GM10847 (cell line): Measurements from ENCODE around the gene KRAS.
A peak's percentile ranks its signal among the peaks of the same experiment; 100 is the strongest.

Source experiments
- POLR2A ChIP-seq: IDR thresholded peaks from 2 replicates; pipeline ENCODE4 v1.6.1; 2011; ENCODE audit not compliant: insufficient read length; ENCODE audit errors: extremely low read depth

The KRAS gene

DNA sequence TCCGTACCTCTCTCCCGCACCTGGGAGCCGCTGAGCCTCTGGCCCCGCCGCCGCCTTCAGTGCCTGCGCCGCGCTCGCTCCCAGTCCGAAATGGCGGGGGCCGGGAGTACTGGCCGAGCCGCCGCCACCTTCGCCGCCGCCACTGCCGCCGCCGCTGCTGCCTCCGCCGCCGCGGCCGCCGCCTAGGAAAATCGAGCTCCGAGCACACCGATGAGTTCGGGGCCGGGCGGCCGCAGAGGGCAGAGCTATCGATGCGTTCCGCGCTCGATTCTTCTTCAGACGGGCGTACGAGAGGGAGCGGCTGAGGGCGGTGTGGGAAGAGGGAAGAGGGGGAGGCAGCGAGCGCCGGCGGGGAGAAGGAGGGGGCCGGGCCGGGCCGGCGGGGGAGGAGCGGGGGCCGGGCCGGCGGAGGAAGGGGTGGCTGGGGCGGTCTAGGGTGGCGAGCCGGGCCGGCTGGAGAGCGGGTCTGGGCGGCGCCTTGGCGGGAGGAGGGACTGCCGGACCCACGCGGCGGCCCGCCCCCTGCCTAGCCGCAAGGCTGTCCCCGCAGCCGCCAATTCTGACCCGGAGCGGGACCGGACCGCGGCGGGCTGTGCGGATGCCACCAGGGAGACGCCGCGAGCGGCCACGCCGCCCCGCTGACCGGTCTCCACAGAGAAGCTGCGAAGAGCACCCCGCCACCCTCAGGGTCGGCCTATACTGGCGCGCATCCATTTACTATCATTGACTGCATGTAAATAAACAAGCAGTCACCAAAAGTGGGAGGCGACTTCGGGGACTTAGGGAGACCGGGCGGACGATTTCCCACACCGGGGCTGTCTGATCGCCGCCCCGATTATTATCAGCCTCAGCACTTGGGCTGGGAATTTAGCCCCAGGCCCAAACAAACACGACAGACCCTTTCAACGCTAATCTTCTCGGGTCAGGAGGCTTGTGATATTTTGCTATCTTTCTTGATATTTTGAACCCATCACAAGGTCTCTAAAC, at the start of gene KRAS:
Gene KRAS (minus strand): TSS at position 186 of the 987 bp plus-strand sequence.
- TF ChIP-seq POLR2A = peak; percentile 50

DNA sequence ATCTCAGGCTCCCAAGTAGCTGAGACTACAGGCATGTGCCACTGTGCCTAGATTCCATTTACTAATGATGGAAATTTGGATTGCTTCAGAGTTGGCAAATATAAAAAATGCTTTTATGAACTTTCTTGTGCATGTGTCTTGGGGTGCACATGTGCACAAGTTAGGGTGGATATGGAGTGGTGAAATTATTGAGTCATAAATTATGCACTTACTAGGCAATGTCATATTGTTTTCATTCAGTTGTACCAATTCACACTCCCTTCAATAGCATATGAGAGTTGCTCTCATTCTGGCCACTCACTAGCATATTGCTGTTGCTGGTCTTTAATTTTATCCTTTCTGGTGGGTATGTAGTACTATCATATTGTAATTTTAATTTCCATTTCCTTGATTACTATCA, 45.7 kb upstream of the KRAS start:
- no peak for TF ChIP-seq POLR2A

DNA sequence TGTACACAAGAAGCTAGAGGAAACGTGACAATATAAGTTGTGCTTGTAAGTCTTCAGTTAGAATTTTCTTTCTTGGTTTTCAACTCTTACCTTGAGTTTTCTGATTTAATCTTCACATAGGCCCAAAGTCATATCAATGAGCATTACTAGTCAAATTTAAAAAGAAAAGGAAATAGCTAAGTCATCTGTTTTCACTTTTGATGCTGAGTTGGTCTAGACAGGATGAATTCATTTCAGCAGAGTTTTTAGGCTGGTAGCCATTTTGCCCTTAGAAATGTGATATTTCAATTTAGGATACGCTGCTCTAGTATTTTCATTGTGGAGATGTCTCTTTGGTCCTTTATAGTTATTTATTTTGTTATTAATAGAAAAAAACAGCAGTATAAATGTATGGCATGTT, 44.6 kb upstream of the KRAS start:
- no peak for TF ChIP-seq POLR2A

DNA sequence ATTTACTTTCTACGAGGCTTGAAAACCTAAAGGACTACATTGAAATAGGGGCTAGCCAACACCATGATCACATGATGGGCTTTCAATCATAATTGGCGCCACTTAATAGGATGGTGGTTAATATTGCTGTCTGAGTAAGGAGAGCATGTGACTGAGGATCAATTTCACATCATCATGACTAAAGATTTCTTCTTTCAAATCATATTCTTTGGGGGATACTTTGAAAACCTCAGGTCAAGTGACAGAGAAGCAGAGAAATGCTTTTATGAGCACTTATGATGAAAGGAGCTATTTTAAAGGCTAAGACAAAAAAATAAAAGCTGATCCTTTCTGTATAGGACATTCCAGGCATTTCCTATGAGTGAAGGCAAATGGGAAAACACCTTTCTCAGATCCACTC, 42.9 kb upstream of the KRAS start:
- TF ChIP-seq POLR2A = no peak

DNA sequence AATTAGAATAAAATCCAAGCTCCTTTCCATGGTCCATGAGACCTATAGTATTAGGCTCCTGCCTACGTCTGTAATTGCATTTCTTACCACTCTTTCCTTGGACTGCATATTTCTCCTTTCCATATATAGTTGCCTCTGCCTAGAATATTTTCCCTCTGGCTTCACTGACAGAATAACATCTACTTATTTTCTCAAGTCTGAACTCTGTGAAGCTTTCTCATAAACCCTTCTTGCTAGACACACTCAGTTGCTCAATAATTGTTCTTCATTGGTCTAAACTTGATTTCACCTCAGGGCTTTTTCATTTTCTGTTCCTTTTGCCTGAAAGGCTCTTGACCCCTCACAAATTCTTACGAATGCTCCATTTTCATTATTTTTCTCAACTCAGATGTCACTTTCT, 36.9 kb upstream of the KRAS start:
- TF ChIP-seq POLR2A = no peak

DNA sequence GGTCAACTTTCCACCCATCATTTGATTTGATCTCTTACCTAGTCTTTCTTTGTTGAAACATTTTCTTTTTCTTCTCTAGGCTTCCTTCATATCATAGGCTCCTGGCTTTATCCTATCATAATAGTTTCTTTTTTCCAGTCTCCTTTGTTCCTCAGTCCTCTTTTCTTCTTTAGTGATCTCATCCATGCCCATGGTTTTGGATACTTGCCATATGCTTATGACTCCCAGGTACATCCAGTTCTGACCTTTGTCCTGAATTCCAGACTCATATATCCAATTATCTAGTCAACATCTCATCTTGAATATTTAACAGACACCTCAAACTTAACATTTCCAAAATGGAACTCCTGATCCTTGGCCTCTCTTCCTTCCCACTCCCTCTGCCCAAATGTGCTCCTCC, 36.1 kb upstream of the KRAS start:
- TF ChIP-seq POLR2A = no peak

DNA sequence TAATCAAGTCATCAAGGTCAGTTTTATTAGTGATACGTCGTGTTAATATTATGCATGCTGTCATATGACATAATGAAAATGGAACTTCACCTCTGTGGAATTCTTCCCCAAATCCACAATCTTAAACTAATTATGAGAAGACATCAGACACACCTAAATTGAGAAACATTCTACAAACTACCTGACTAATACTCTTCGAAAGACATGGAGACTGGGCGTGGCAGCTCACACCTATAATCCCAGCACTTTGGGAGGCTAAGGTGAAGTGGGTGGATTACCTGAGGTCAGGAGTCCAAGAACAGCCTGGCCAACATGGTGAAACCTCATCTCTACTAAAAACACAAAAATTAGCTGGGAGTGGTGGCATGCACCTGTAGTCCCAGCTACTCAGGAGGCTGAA, 33.3 kb upstream of the KRAS start:
- TF ChIP-seq POLR2A = no peak

DNA sequence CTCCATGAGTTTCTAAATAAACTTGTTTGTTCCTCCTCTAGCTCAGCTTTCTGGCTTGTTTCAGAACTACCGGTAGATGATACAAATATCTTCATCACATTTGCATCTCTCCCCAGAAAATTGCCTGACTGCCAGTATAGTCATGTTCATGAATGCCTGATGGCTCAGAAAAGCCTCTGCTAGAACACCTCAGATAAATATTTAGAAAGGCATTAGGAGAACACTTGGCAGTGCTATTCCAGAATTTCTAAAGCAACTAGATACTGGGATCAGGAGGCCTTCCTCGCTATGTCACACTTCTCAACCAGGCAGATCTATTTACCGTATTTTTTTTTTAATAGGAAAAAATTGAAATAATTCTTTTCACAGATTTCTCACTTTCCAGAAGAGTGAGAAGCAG, 32.3 kb upstream of the KRAS start:
- TF ChIP-seq POLR2A = no peak

DNA sequence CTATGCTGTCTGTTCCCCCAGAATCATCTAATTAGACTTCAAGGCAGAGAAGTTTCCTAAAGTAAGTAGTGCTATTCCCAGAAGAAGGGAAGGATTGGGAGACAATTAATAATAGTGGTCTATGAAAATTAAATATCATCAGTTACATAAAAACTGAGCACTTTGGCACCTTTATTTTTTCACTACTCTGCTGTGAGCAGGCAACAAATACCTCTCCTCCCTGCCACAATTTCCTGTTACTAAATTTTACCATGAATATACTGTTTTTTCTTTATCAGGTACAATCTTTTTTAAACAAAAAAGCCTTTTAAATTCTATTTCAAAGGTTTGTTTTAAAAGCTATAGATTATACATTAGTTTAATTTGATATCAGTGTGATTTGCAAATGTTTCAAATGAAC, 29.4 kb upstream of the KRAS start:
- TF ChIP-seq POLR2A = no peak

DNA sequence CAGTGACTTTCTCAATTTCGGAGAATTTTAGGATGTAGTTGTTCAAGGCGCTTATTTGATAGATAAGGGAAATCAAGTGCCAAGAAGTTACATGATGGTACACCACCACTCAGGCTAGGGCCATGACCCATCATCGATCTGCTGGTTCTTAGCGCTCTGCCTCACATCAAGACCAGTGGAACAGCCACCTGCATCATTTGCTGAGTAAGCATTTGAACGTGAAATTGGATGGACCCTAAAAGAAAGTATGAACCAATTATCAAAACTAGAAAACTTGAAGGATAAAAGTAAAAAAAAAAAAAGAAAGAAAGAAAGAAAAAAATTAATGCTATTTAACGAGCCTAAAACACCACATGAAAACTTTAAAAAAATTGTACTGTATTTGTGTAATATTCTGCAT, 27.5 kb upstream of the KRAS start:
- TF ChIP-seq POLR2A = no peak

DNA sequence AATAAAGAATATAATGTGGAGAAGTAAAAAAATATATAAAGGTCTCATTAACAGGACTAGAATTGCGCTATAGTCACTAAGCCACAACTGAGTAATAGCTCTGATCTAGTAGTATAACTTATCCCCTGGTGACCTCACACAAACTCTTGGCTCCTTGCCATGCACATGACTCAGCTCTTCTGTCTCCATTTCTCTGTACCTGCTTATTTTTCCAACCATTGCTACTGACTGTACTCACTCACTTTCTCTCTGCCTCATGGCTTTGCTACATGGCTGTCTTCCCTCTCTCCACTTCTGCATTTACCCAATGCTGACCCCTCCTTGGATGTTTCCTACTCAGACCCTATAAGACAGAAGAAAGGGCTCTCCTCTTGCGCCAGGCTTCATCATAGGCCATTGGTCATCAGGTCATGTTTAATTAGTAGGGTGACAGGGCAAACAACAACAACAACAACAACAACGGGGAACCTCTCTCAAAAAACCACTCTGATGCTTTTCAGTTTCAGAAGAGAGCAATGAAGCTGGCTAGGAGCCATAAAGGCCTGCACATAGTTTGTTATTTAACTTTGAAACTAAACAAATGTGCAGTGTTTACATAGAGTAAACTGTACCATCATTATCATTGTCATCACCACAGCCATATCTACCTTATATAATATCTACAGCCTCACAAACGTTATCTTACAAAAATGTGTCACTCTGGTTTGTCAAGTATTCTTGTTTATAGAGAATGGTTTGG, 25.6 kb upstream of the KRAS start:
- TF ChIP-seq POLR2A = no peak

DNA sequence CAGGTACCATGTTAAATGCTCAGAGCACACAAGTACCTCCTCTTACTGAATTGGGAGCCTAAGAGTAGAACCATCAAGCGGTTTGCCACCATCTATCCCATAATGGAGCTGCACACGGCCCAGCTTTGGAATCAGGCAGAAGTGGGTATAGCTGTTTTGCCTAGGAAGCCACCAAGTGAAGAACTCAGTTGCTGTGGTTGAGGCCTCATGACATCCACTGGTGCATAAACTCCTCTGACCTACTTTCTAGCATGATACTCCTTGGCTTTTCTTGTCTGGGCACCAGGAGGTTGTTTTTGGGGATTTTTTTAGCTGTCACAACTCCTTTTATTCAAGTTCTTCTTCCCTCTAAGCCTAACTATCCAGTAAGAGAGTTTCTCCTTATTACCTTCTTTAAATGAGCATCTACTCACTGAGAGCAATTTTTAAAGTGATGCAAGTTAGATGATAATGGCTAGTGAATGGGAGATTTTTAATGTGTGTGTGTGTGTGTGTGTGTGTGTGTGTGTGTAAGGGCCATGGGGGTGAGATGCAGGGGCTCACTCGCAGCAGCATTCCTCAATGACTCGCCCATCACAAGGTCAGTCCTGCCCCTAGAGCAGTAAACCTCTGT, 20.9 kb upstream of the KRAS start:
- no peak for TF ChIP-seq POLR2A

DNA sequence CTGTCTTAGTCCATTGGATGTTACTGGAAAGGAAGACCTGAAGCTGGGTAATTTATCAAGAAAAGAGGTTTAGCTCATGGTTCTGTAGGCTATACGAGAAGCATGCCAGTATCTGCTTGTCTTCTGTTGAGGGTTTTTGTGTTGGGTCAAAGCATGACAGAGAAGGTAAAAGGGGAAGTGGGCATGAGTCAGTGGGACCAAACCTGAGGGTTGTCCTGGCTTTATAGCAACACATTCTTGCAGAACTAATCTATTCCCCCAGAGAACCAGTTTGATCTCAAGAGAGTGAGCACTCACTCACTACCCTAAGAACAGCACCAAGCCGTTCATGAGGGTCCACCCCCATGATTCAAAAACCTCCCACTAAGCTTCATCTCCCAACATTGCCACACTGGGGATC, 19.0 kb upstream of the KRAS start:
- no peak for TF ChIP-seq POLR2A

DNA sequence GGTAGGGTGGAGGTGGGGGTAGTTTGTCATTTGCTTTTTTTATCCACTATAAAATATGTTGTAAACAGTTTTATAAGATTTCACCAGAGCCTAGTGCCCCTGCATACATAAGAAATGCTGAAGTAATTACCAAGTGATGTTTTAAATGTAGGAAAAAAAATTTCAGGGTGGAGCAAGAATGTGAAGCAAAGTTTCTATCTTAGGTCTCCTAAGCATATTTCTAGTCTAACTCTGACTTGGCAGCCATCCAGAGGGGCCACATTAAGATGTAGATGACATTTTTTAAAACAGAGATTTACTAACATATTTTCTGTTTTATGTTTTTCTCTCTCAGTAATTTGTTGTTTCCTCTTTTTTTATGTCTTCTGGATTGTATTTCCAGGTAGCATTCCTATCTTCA, 15.8 kb upstream of the KRAS start:
- no peak for TF ChIP-seq POLR2A

DNA sequence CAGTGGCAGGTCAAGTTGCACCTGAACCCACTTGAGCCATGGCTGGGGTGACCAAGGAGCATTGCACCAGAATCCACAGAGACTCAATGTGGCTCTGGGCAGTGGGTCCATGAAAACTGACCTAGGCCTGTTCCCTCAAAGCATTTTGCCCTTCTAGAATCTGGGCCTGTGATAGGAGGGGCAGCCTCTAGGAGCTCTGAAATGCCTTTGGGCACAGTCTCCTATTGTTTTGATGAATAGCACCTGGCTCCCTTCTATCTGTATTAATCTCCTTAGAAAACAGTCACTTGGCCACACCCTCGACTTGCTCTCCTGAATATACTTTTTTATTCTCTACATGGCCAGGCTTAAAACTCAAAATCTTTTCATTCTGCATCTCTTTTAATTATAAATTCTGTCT, 14.1 kb upstream of the KRAS start:
- no peak for TF ChIP-seq POLR2A

DNA sequence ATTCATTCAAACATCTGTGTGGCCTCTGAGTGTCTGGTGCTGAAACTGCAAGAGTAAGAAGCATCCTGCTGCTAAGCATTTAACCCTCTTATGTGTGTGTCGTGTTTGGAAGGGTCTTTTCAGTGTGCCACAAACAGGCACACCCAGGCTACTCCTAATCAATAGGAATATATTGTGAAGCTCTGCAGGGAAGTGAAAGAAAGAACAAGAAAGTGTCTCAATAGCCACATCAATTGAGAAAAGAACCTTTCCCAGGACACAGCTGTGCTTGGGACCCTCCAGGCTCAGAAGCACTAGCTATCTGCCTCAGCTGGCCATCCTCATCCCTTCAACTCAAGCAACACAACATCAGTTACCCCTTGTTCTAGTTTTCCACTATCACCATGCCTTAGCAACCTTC, 13.4 kb upstream of the KRAS start:
- TF ChIP-seq POLR2A = no peak
